Neural progenitor cell (in vitro differentiated cells): Measurements from ENCODE around the gene CAD. TPM values are rescaled to one million over a fixed set of nuclear protein-coding genes. Genes with fewer than 3 reads are reported as not detected.

Source experiments
- DNase-seq: peaks from one replicate; pipeline ENCODE4 v3.0.0-alpha.2; 2016; ENCODE audit warnings: low spot score
- H2AFZ ChIP-seq: fragments of 200-600 bp; sonication (generic); replicated peaks from 2 replicates; pipeline ENCODE4 v1.6.1; 2016; ENCODE audit warnings: antibody characterized with exemption
- H3F3A ChIP-seq: fragments of 200-600 bp; sonication (generic); 2 replicates; pipeline ENCODE4 v1.6.1; 2016; ENCODE audit warnings: antibody characterized with exemption, low read depth
- H3K27ac ChIP-seq: fragments of 200-600 bp; sonication (generic); 2 replicates; pipeline ENCODE4 v1.5.1; 2016; ENCODE audit warnings: mild to moderate bottlenecking
- H3K27me3 ChIP-seq: fragments of 200-600 bp; sonication (generic); 2 replicates; pipeline ENCODE4 v1.6.1; 2016; ENCODE audit warnings: mild to moderate bottlenecking, moderate library complexity
- H3K36me3 ChIP-seq: fragments of 200-600 bp; sonication (generic); 2 replicates; pipeline ENCODE4 v1.5.1; 2016
- H3K4me1 ChIP-seq: fragments of 200-600 bp; sonication (generic); 2 replicates; pipeline ENCODE4 v1.6.1; 2016; ENCODE audit warnings: mixed run types
- H3K4me2 ChIP-seq: fragments of 200-600 bp; sonication (generic); 2 replicates; pipeline ENCODE4 v1.6.1; 2016
- H3K4me3 ChIP-seq: fragments of 200-600 bp; sonication (generic); 2 replicates; pipeline ENCODE4 v1.5.1; 2016
- H3K79me2 ChIP-seq: fragments of 200-600 bp; sonication (generic); 2 replicates; pipeline ENCODE4 v1.6.1; 2016; ENCODE audit warnings: low read depth
- H3K9ac ChIP-seq: fragments of 200-600 bp; sonication (generic); 2 replicates; pipeline ENCODE4 v1.6.1; 2016
- H3K9me3 ChIP-seq: fragments of 200-600 bp; sonication (generic); 2 replicates; pipeline ENCODE4 v1.5.1; 2016; ENCODE audit warnings: low read depth
- H4K20me1 ChIP-seq: fragments of 200-600 bp; sonication (generic); 2 replicates; pipeline ENCODE4 v1.6.1; 2016; ENCODE audit warnings: low read depth
- H3K27ac Mint-ChIP-seq: 3 replicates; pipeline ENCODE4 v1.8.0; 2021; ENCODE audit warnings: mixed read lengths
- H3K27me3 Mint-ChIP-seq: 2 replicates; pipeline ENCODE4 v1.8.0; 2022; ENCODE audit warnings: low read depth, mild to moderate bottlenecking, inconsistent platforms, moderate library complexity, mixed read lengths; ENCODE audit not compliant: insufficient read depth
- H3K36me3 Mint-ChIP-seq: 3 replicates; pipeline ENCODE4 v1.8.0; 2021; ENCODE audit warnings: mixed read lengths
- H3K4me1 Mint-ChIP-seq: 3 replicates; pipeline ENCODE4 v1.8.0; 2021; ENCODE audit warnings: mixed read lengths
- H3K4me3 Mint-ChIP-seq: 3 replicates; pipeline ENCODE4 v1.8.0; 2021; ENCODE audit warnings: mild to moderate bottlenecking, moderate library complexity, mixed read lengths
- H3K9me3 Mint-ChIP-seq: 3 replicates; pipeline ENCODE4 v1.8.0; 2020; ENCODE audit warnings: mixed read lengths
- CTCF ChIP-seq: fragments of 200-600 bp; sonication (generic); IDR thresholded peaks from 2 replicates; pipeline ENCODE4 v1.5.1; 2017; ENCODE audit warnings: antibody characterized with exemption, mild to moderate bottlenecking
- EZH2 ChIP-seq: fragments of 200-600 bp; sonication (generic); IDR thresholded peaks from 2 replicates; pipeline ENCODE4 v1.6.1; 2017; ENCODE audit warnings: antibody characterized with exemption, mild to moderate bottlenecking, moderate library complexity
- EZH2phosphoT487 ChIP-seq: fragments of 200-600 bp; sonication (generic); IDR thresholded peaks from 2 replicates; pipeline ENCODE4 v1.6.1; 2017; ENCODE audit warnings: antibody characterized with exemption
- total RNA-seq: library from RNA; depleted of rRNA; stranded (reverse); fragments of >200 nt; gene quantifications from 2 replicates; pipeline ENCODE4 v1.2.3, GENCODE V29; 2015; ENCODE audit warnings: low replicate concordance

The CAD gene
- total RNA-seq, 1 donor from 2014 or later = 26.5 TPM

DNA sequence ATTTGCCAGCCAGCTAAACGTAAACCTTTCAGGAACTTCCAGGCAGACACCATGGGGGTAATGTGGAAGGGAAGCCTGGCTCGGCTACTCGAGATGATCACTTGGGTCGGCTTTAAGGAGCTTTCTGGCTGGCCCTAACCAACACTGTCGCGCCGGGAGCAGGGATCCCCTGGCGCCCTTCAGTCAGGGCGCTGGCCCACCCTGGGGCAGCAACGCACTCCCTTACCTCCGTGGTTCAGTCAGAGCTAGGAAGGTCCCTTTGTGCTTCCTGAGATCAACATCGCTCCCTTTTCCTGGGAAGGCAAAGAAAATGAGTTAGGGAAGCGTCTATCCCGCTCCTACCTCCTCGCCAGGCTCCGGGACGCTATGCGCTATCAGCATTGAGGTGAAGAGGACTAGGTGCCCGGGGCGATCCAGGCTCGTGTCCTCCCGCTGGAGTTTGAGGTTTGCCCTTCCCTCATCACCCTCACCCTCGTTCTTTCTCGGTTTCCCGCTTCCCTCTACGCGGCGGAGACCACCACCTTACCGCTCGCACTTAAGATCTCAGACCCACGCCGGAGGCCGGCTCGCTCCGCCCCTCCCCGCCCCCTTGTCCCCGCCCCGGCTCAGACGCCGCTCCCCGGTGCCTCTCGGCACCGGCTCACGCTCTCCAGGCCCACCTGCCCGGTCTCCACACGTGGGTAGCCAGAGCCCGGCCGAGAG is 5.8 kb upstream of the CAD start:
- Histone ChIP-seq H4K20me1 (peaks cover 6% of the 10 kb centered on the region), H3K36me3 (no peaks in the 10 kb centered on the region), H3K27ac (peak overlapping the region; percentile 98), H3K4me1 (peaks cover 37% of the 10 kb centered on the region), H3F3A (peaks cover 40% of the 10 kb centered on the region), H2AFZ (peak overlapping the region; percentile 44), H3K27me3 (no peaks in the 10 kb centered on the region), H3K79me2 (peaks cover 64% of the 10 kb centered on the region), H3K4me2 (peak overlapping the region; percentile 93), H3K9ac (peak overlapping the region; percentile 87), H3K4me3 (peak overlapping the region; percentile 87), H3K9me3 (no peaks in the 10 kb centered on the region)
- Mint-ChIP-seq H3K4me1 (peaks cover 24% of the 10 kb centered on the region), H3K27ac (no peak overlapping the region), H3K27me3 (peaks cover 7% of the 10 kb centered on the region), H3K9me3 (no peaks in the 10 kb centered on the region), H3K4me3 (peak overlapping the region; percentile 95), H3K36me3 (peaks cover 17% of the 10 kb centered on the region)
- no peak for DNase-seq
- TF ChIP-seq EZH2phosphoT487 (no peak), CTCF (no peak), EZH2 (no peak)

DNA sequence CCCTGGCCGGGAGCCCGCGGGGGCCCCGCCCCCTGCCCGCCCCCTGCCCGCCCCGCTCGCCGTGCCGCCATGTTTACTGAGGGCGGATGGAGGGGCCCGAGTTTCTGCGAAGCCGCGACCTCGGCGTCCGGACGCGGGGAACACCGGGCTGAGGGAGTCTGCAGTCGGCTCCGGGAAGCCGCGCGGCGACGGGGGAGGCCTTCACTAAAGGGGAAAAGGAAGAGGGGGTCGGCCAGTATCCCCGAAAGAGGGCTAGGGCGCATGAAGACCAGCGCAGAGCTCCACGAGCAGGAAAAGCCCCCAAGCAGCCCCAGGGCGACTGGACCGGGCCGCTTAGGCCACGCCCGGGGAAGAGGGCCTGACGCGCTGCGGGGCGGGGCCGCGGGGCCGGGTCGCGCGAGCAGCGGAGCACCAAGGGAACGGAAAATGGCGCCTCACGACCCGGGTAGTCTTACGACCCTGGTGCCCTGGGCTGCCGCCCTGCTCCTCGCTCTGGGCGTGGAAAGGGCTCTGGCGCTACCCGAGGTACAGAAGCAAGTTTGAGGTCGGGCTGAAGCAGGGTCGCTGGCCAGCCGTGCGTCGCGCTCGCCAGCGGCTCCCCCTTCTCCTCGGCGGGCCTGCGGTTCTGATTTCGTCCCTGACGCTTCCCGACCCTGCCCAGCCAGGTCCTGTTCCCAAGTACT is 5.1 kb upstream of the CAD start, which contains the start of the genes ATRAID and SLC5A6:
Gene ATRAID (plus strand): TSS at position 99 of the 683 bp plus-strand sequence. CDS start 328 bp downstream, at position 427.
Gene SLC5A6 (minus strand): TSS at position 326 of the 683 bp plus-strand sequence. CDS start 4,618 bp downstream, outside the sequence.
- Mint-ChIP-seq H3K4me1 (peaks cover 31% of the 10 kb centered on the region), H3K27ac (peak within 1 kb of the TSS; percentile 100), H3K36me3 (peaks cover 18% of the 10 kb centered on the region), H3K27me3 (peaks cover 7% of the 10 kb centered on the region), H3K4me3 (peak within 1 kb of the TSS; percentile 100), H3K9me3 (no peaks in the 10 kb centered on the region)
- no peaks in the 10 kb centered on the region for H3K9me3 ChIP-seq
- H3K27ac ChIP-seq = peak within 1 kb of the TSS; percentile 98
- H3K4me1 ChIP-seq = peaks cover 37% of the 10 kb centered on the region
- peak within 1 kb of the TSS; percentile 87 for H3K9ac ChIP-seq
- no peaks in the 10 kb centered on the region for H3K36me3 ChIP-seq
- H4K20me1 ChIP-seq = peaks cover 6% of the 10 kb centered on the region
- H3K27me3 ChIP-seq = no peaks in the 10 kb centered on the region
- TF ChIP-seq EZH2phosphoT487 (no peak), CTCF (no peak), EZH2 (no peak)
- peak within 1 kb of the TSS; percentile 87 for H3K4me3 ChIP-seq
- peaks cover 60% of the 10 kb centered on the region for H3K79me2 ChIP-seq
- H3K4me2 ChIP-seq = peak within 1 kb of the TSS; percentile 93
- H2AFZ ChIP-seq = peak within 1 kb of the TSS; percentile 44
- peaks cover 46% of the 10 kb centered on the region for H3F3A ChIP-seq
- peak; percentile 94 for DNase-seq

GRCh38 chr2:27212626-27213471 is 4.3 kb upstream of the CAD start:
- no peaks in the 10 kb centered on the region for H3K27me3 ChIP-seq
- peak overlapping the region; percentile 100 for H3K27ac Mint-ChIP-seq
- peak overlapping the region; percentile 87 for H3K9ac ChIP-seq
- H3K9me3 Mint-ChIP-seq = no peaks in the 10 kb centered on the region
- no peaks in the 10 kb centered on the region for H3K36me3 ChIP-seq
- H3K4me1 Mint-ChIP-seq = peaks cover 36% of the 10 kb centered on the region
- H3K9me3 ChIP-seq = no peaks in the 10 kb centered on the region
- peak overlapping the region; percentile 100 for H3K4me3 Mint-ChIP-seq
- peak; percentile 11 for DNase-seq
- H3K27me3 Mint-ChIP-seq = peaks cover 8% of the 10 kb centered on the region
- H3K4me2 ChIP-seq = peak overlapping the region; percentile 93
- peaks cover 17% of the 10 kb centered on the region for H3K36me3 Mint-ChIP-seq
- peaks cover 37% of the 10 kb centered on the region for H3K4me1 ChIP-seq
- H3F3A ChIP-seq = peaks cover 46% of the 10 kb centered on the region
- H4K20me1 ChIP-seq = no peaks in the 10 kb centered on the region
- H3K79me2 ChIP-seq = peaks cover 58% of the 10 kb centered on the region
- peak overlapping the region; percentile 87 for H3K4me3 ChIP-seq
- TF ChIP-seq EZH2phosphoT487 = no peak
- no peak for TF ChIP-seq CTCF
- TF ChIP-seq EZH2 = no peak
- peak overlapping the region; percentile 98 for H3K27ac ChIP-seq
- H2AFZ ChIP-seq = peak overlapping the region; percentile 44
